Measurements from ENCODE around the gene FBXO31.

DNA sequence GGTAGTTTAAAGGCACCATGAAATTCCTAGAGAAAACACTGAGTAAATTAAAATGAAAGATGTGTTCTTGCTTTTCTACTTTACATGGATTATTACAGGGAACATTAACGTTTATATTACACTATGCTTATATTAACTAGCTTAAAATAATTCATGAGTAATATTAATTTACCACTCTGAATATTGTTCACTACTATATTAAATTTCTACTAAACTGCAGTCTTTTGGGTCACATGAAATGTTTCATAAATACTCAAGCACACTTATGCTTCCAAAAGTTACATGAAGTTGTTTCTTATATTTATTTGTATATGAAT, 5.2 kb upstream of the FBXO31 start:
- TF ChIP-seq, protein P1, sequence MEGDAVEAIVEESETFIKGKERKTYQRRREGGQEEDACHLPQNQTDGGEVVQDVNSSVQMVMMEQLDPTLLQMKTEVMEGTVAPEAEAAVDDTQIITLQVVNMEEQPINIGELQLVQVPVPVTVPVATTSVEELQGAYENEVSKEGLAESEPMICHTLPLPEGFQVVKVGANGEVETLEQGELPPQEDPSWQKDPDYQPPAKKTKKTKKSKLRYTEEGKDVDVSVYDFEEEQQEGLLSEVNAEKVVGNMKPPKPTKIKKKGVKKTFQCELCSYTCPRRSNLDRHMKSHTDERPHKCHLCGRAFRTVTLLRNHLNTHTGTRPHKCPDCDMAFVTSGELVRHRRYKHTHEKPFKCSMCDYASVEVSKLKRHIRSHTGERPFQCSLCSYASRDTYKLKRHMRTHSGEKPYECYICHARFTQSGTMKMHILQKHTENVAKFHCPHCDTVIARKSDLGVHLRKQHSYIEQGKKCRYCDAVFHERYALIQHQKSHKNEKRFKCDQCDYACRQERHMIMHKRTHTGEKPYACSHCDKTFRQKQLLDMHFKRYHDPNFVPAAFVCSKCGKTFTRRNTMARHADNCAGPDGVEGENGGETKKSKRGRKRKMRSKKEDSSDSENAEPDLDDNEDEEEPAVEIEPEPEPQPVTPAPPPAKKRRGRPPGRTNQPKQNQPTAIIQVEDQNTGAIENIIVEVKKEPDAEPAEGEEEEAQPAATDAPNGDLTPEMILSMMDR (IDR thresholded peaks at IDR 0.05; ENCODE audit: low read length), result no peak
- no peak for TF ChIP-seq EZH2 (optimal IDR thresholded peaks at IDR 0.05; ENCODE audit: low read depth, low read length)

Data from MM.1S (cell line).